Breast epithelium (tissue), 3 donors: Measurements from ENCODE around the gene HS3ST3A1.

Source experiments
- POLR2A ChIP-seq: fragments of 450-650 bp; IDR thresholded peaks from one replicate; pipeline ENCODE4 v1.6.1; 2016; ENCODE audit warnings: antibody characterized with exemption, mild to moderate bottlenecking, moderate library complexity
- POLR2AphosphoS5 ChIP-seq, 3 donors: sonication (generic); formaldehyde crosslinking; IDR thresholded peaks; one replicate each; pipeline ENCODE4 v1.6.1; 2017; ENCODE audit warnings: antibody characterized with exemption in 3 of 3
- TF ChIP-seq, protein P1 (sequence below), 3 donors: fragments of 450-650 bp; IDR thresholded peaks; one replicate each; pipeline ENCODE4 v1.5.1; 2016 to 2017; ENCODE audit warnings: antibody characterized with exemption in 3 of 3, mild to moderate bottlenecking in 3 of 3, moderate library complexity in 3 of 3

DNA sequence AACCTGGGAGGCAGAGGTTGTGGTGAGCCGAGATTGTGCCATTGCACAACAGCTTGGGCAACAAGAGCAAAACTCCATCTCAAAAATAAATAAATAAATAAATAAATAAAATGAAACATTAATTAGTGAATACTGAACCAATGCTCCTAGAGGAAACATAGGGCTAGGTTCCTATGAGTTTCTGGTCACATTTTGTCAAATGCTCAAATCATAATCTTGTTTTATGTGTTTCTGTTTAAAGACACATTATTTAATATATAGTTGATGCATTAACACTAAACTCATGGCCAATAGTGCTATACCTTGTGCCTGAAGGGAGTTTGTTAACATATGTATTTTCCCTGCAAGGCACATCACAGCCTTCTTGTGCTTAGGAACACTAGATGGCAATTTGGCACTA lies 66.8 kb downstream of the HS3ST3A1 start:
- TF ChIP-seq, protein P1, sequence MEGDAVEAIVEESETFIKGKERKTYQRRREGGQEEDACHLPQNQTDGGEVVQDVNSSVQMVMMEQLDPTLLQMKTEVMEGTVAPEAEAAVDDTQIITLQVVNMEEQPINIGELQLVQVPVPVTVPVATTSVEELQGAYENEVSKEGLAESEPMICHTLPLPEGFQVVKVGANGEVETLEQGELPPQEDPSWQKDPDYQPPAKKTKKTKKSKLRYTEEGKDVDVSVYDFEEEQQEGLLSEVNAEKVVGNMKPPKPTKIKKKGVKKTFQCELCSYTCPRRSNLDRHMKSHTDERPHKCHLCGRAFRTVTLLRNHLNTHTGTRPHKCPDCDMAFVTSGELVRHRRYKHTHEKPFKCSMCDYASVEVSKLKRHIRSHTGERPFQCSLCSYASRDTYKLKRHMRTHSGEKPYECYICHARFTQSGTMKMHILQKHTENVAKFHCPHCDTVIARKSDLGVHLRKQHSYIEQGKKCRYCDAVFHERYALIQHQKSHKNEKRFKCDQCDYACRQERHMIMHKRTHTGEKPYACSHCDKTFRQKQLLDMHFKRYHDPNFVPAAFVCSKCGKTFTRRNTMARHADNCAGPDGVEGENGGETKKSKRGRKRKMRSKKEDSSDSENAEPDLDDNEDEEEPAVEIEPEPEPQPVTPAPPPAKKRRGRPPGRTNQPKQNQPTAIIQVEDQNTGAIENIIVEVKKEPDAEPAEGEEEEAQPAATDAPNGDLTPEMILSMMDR (IDR thresholded peaks at IDR 0.05) = no peak
- TF ChIP-seq POLR2AphosphoS5 (IDR thresholded peaks at IDR 0.05) (no peak), POLR2A (no peak)
